22Rv1 (cell line): Measurements from ENCODE around the gene SAXO2.
"Not testable (repeated sequence)": the region's sequence is repeated elsewhere in the genome, so short reads cannot be mapped to it uniquely, and the experiment has no call there.

Experiments
- H3K27ac ChIP-seq: fragments of 450-650 bp; 2 replicates; pipeline ENCODE4 v1.5.1; 2017
- ZFX ChIP-seq: fragments of 450-650 bp; IDR thresholded peaks from 2 replicates; pipeline ENCODE4 v1.6.1; 2017; ENCODE audit warnings: antibody characterized with exemption, borderline replicate concordance
- TF ChIP-seq, protein P1 (sequence below): fragments of 450-650 bp; IDR thresholded peaks from 2 replicates; pipeline ENCODE4 v1.5.1; 2017; ENCODE audit warnings: mild to moderate bottlenecking

Gene SAXO2

DNA sequence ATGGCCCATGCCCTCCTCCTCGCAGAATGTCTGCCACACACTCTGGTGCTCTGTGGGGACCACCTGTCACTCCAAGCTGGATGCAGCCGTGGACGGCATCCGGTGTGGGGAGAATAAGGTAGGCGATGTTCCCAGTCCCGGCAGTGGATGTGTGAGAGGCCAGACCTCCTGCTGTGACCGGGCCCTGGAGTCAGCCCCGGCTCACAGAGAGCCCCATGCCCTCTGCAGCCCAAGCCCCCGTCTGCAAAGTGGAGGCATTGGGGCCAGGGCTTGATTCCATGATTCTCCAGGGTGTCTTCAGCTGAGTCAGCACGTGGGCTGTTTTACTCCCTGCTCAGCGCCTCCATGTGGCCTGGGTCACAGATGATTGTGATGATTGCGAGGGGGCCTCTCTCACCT, 54.5 kb downstream of the SAXO2 start:
- TF ChIP-seq ZFX = no peak
- TF ChIP-seq, protein P1, sequence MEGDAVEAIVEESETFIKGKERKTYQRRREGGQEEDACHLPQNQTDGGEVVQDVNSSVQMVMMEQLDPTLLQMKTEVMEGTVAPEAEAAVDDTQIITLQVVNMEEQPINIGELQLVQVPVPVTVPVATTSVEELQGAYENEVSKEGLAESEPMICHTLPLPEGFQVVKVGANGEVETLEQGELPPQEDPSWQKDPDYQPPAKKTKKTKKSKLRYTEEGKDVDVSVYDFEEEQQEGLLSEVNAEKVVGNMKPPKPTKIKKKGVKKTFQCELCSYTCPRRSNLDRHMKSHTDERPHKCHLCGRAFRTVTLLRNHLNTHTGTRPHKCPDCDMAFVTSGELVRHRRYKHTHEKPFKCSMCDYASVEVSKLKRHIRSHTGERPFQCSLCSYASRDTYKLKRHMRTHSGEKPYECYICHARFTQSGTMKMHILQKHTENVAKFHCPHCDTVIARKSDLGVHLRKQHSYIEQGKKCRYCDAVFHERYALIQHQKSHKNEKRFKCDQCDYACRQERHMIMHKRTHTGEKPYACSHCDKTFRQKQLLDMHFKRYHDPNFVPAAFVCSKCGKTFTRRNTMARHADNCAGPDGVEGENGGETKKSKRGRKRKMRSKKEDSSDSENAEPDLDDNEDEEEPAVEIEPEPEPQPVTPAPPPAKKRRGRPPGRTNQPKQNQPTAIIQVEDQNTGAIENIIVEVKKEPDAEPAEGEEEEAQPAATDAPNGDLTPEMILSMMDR = no peak
- H3K27ac ChIP-seq = no peak overlapping the region

DNA sequence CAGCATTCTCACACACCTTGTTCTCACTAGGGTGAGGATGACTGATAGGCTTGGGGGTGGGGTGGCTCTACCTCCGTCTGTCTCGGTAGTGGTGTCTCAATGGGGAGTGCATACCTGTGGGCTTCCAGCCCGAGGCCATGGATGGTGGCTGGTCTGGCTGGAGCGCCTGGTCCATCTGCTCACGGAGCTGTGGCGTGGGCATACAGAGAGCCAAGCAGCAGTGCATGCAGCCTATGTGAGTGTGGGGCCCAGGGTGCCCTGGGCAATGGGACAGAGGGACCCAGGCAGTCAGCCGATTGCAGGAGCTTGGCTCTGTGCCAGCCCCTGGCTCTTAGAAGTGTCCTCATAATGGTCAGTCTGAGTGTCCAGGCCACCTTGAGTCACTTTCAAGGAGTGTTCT, 54.9 kb downstream of the SAXO2 start:
- H3K27ac ChIP-seq = not testable (repeated sequence)

DNA sequence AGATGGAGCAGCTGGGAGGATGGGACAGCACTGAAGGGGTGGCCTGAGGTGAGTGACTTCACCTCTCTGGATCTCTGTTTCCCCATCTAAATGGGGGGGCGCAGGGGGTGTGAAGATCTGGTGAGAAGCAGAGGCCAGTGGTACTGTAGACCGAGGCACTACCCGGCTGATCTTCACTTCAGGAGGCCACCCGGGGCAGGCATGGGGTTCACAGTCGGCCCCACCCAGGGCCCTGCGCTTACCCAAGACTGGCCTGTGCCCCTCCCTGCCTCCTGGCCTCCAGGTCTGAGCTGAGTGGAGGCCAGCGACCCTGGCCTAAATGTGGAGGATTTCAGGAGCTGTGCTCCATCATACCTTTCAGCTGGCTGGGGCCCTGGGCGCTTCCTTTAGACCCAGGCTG, 55.7 kb downstream of the SAXO2 start:
- not testable (repeated sequence) for H3K27ac ChIP-seq

DNA sequence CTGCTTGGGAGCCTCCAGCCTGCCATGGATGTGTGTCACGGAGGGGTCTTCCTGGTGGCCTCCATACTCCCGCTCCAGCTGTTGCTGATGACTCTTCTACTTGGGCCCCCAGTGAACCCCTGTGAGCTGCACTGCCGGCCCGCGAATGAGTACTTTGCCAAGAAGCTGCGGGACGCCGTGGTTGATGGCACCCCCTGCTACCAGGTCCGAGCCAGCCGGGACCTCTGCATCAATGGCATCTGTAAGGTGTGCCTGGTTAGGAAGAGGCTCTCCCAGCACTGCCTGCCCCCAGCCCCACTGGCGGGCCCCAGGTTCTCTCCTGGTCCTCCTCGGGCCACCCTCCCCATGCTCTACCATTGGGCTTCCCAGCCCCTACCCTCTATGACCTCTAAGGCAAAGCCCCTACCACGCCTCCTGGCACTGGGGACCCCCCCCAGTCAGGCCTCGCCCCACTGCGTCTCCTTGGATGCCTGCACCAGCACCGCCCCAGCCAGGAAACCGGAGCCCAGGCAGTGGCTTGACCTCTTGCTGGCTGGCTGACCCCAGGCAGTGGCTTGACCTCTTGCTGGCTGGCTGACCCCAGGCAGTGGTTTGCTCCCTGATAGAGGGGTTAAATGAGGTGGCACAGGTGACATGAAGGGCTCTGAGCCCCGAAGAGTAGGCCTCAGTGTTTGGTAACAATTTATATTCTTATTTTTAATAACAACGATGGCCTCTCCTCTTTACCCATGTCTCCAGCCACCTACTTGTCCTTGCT, 57.1 kb downstream of the SAXO2 start:
- not testable (repeated sequence) for H3K27ac ChIP-seq

DNA sequence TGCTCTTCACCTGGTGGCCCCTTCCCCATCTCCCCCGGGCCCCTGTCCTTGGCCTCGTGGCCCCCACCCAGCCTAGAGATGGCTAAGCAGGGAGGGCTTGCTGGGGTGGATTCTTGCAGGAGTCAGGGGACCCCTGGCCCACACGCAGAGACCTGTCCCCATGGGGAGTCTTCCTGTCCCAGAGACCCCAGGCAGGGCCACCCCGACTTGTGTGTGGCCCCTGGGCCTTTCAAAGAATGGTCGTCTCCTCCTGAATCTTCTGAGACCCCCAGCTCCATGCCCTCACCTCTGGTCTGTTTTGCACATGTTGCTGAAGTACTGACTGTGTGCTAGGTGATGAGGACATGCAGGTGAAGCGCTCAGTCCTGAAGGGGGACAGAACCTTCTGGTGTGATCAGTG, 58.2 kb downstream of the SAXO2 start:
- not testable (repeated sequence) for H3K27ac ChIP-seq

DNA sequence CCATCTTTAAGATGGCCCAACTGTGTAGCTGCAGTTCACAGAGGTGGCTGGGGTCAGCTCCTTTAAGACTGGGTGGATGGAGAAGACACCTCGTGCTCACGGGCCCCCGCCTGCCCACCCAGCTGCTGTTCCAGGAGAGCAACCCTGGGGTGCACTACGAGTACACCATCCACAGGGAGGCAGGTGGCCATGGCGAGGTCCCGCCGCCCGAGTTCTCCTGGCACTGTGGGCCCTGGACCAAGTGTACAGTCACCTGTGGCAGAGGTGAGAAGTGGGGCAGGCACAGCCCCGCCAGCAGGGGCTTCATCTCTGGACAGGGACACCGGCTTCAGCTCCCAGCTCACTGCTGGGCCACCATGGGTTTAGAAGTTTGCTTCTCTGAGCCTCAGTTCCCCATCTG, 59.9 kb downstream of the SAXO2 start:
- H3K27ac ChIP-seq = not testable (repeated sequence)

DNA sequence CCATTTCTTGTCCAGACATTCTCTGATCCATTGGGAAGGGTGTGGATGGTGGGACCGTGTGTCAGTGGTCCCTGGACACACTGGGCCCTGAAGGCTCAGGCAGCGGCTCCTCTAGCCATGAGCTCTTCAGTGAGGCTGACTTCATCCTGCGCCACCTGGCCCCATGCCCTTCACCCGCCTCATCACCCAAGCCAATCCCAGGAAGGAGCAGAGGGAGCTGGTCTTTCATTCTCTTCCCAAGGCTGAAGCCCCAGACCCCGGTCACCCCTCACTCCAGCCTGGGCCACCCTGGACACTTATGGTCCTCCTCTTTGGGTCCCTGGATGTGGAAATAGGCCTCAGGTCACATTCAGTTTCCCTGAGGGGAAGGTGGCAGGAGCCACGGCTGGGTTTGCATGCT, 62.2 kb downstream of the SAXO2 start:
- not testable (repeated sequence) for H3K27ac ChIP-seq

DNA sequence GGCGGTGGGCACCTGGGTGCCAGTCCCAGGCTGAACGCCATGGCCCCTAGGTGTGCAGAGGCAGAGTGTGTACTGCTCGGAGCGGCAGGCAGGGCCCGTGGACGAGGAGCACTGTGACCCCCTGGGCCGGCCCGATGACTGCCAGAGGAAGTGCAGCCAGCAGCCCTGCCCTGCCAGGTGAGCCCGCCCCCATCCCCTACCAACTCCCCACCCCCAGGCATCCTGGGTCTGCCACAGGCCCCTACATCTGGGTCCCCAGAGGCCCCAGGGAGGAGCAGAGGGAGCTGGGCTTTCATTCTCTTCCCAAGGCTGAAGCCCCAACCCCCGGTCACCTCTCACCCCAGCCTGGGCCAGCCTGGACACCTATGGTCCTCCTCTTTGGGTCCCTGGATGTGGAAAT, 63.0 kb downstream of the SAXO2 start:
- H3K27ac ChIP-seq = not testable (repeated sequence)

DNA sequence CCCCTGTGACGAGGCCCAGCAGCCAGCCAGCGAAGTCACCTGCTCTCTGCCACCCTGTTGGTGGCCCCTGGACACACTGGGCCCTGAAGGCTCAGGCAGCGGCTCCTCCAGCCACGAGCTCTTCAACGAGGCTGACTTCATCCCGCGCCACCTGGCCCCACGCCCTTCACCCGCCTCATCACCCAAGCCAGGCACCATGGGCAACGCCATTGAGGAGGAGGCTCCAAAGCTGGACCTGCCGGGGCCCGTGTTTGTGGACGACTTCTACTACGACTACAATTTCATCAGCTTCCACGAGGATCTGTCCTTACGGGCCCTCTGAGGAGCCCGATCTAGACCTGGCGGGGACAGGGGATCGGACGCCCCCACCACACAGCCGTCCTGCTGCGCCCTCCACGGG, 64.3 kb downstream of the SAXO2 start:
- not testable (repeated sequence) for H3K27ac ChIP-seq

DNA sequence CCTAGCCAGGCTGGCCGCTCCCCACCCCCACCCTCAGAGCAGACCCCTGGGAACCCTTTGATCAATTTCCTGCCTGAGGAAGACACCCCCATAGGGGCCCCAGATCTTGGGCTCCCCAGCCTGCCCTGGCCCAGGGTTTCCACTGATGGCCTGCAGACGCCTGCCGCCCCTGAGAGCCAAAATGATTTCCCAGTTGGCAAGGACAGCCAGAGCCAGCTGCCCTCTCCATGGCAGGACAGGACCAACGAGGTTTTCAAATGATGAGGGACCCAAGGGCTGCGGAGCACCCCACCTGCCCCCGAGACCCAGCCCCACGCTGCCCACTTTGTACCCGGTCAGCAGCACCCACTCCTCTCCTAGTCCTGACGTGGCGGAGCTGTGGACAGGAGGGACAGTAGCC, 64.8 kb downstream of the SAXO2 start:
- not testable (repeated sequence) for H3K27ac ChIP-seq

DNA sequence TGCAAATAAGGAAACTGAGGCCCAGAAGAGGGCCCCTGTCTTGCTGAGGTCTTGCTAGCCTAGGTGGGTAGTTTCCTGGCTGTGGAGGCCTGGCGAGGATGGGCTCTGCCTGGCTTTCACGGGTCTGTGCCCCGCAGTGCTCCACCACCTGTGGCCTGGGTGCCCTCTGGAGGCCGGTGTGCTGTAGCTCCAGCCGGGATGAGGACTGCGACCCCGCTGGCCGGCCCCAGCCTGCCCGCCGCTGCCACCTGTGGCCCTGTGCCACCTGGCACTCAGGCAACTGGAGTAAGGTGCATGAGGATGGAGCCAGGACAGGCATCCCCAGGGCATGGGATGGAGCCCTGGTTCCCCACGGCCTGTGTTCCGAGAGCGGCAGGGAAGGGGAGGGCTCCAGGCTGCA, 66.4 kb downstream of the SAXO2 start:
- H3K27ac ChIP-seq = not testable (repeated sequence)

DNA sequence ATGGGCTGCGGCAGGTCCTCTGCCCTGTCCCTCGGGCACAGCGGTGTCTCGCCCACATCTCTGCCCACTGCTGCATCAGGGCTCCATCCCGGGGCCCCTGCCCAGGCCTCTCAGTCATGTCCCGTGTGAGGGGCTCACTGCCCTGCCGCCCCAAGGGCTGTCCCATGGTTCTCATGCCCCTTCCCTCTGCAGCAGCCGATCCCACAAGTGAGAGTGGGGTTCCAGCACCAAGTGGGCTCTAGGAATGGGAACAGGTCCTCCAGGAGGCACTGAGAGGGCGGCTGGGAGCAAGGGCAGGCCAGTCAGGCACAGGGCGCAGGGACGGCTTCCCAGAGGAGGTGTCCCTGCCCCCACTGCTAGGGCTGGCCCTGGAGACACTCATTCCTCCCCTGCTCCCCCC, 68.3 kb downstream of the SAXO2 start:
- not testable (repeated sequence) for H3K27ac ChIP-seq

DNA sequence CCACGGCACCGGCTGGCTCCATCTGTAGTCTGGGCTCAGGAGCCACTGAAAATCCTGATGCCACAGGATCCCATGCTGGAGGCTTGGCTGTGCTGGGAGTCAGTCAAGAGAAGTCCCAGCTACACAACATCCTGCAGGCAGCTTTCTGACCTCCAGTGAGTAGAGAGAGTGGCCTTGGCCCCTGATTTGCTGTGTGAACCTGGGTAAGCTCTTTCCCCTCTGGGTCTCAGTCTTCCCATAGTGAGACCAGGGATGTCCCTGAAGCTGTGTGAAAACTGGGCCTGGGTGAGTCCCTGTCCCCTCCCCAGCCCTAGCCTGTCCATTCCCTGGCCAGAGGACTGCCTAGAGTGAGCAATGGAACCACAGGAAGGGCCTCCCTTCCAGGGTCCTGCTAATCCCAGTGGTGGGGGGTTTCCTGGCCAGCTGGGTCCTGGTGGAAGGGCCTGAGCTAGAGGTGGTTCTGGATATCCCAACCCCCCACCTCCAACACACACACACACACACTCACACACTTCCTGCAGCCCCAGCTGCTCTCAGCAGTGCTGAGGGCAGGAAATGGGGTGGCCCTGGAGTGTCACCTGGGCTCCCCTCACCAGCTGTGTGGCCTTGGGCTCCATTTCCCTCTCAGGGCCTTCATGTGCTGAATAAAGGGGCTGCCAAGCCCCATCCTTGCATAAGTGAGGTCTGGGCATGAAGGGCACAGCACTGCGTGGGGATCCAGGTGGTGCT, 69.1 kb downstream of the SAXO2 start:
- H3K27ac ChIP-seq = not testable (repeated sequence)

DNA sequence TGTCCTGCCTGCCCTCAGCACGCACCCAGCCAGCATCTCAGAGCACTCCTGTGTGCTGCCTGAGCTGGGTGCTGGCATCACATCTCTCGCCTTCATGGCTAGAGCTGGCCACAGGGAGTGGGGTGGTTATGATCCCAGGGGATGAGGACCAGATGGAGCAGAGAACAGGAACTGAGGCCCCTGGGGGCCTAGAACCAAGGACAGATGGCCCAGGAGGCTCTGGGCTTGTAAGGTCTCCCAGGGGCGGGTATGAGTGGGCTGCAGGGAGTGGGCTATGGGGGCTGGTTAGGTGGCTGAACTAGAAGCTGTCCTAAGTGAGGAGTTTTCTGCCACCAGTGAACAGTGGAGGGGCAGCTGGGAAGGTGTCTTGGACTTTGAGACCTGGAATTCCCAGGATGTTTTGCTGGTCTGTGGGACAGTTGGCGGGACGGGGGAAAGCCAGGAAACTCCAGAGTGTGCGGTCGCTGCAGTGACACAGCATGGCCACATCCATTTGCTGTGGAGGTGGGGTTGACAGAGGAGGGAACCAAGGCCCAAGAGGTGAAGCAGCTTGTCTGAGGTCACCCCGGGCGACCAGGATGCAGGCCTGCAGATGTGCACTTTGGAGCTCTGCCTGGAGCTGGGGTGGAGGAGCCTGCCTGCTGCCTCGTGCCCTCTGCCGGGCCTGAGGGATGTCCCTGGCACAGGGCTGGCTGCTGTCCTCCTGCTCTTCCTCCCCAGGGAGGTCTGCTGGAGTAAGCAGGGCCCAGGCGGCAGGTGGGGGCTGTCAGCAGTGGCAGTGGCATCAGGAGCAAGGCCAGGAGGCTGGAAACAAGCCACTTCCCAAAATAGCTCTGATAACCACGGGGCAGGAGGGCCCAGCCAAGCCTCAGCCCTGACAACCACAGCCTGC, 70.3 kb downstream of the SAXO2 start:
- H3K27ac ChIP-seq = not testable (repeated sequence)

DNA sequence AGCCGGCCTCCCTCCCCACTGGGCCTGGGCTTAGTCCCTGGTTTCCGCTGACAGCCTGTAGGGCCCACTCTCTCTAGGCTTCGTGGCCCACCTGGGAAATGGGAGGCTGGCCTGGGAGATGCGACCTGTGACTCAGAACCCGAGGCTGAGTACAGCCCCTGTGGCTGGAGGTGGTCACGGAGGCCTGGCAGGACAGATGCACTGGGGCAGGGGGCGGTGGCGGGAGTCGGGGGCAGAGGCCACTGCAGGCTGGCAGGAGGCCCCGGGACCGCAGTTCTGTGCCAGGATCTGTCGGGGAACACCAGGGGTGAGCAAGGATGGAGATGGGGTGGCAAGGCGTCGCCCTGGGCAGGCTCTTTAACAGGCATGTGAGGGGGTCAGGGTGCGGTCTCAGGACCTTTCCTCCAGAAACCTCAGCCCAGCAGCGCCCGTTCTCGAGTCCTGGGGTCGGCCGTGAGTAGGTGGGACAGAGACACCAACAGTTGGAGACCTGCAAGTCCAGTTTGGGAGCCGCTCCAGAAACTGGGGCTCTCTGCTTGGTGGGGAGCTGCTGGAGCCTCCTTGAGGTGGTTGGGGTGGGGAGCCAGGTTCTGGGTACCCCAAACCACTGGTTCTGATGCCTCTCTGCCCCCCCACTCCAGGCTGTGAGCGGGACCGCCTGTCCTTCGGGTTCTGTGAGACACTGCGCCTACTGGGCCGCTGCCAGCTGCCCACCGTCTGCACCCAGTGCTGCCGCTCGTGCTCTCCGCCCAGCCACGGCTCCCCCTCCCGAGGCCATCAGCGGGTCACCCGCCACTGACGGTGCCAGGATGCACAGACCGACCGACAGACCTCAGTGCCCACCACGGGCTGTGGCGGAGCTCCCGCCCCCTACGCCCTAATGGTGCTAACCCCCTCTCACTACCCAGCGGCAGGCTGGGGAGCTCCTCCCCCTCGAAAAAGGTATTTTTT, 71.3 kb downstream of the SAXO2 start:
- H3K27ac ChIP-seq = not testable (repeated sequence)
